ENCODE measurements around the gene CEACAM1.
"Not testable (repeated sequence)": the region's sequence is repeated elsewhere in the genome, so short reads cannot be mapped to it uniquely, and the experiment has no call there.

CEACAM1 gene

GRCh38 chr19:42466521-42467182 lies 61.6 kb downstream of the CEACAM1 start:
- TF ChIP-seq ZNF274 (IDR thresholded peaks at IDR 0.05; ENCODE audit: low read depth, low read length), result no peak
- H3K4me3 ChIP-seq (ENCODE audit: low read length), result no peak overlapping the region

GRCh38 chr19:42465827-42466280 lies 62.4 kb downstream of the CEACAM1 start:
- no peak for TF ChIP-seq ZNF274 (IDR thresholded peaks at IDR 0.05; ENCODE audit: low read depth, low read length)
- no peak overlapping the region for H3K4me3 ChIP-seq (ENCODE audit: low read length)

DNA sequence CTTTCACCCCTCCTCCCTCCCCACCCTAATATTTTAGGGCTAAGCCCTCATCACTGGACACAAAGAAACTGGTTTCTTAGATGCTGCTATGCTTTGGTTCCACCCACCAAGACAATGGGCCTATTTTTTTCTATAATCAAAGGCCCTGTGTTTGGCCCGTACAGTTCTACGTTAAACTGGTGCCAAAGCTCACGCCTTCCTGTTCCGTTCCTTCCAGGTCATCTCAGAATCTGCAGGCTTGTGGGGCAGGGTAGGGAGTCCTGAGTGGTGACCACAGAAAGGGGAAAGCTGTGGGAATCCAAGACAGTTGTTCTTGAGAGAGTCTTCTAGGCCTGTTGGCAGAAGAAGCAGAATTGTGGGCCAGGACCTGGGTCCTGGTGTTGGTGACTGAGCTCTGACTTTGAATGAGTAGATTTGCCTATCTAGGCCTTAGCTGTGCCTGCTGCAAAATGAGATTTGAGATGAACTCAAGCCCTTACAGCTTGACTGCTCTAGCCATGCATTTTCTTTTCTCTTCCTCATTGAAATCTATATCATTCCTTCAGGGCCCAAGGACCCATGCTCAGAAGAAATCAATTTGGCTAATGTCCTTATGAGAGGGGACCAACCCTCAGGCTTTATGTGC lies 66.5 kb downstream of the CEACAM1 start:
- TF ChIP-seq ZNF274 (IDR thresholded peaks at IDR 0.05; ENCODE audit: low read depth, low read length), result no peak
- H3K4me3 ChIP-seq (ENCODE audit: low read length), result no peak overlapping the region

- not testable (repeated sequence) for H3K4me3 ChIP-seq (ENCODE audit: low read length)
These were observed 67.0 kb downstream of the CEACAM1 start for GRCh38 chr19:42461231-42461630.

GRCh38 chr19:42459926-42460325 lies 68.4 kb downstream of the CEACAM1 start:
- TF ChIP-seq ZNF274 (IDR thresholded peaks at IDR 0.05; ENCODE audit: low read depth, low read length), result no peak
- H3K4me3 ChIP-seq (ENCODE audit: low read length), result no peak overlapping the region
